K562 (cell line): Measurements from ENCODE around the gene EPGN. TPM values are rescaled to one million over a fixed set of nuclear protein-coding genes. Genes with fewer than 3 reads are reported as not detected.

Experiments
- CHAMP1 ChIP-seq: fragments of 450-650 bp; IDR thresholded peaks from 2 replicates; pipeline ENCODE4 v1.6.1; 2016; ENCODE audit warnings: mild to moderate bottlenecking
- CSDE1 ChIP-seq, 2 experiments: fragments of 450-650 bp; IDR thresholded peaks; 2 replicates each; pipeline ENCODE4 v1.6.1; 2016; ENCODE audit warnings: mild to moderate bottlenecking in 1 of 2
- FOSL1 ChIP-seq: fragments of 200-800 bp; sonication (Bioruptor generic); conservative IDR thresholded peaks from 2 replicates; pipeline ENCODE4 v1.6.1; 2016; ENCODE audit warnings: missing genetic modification characterization, missing compliant biosample characterization
- HDAC2 ChIP-seq: fragments of 450-650 bp; IDR thresholded peaks from 2 replicates; pipeline ENCODE4 v1.6.1; 2016; ENCODE audit warnings: mild to moderate bottlenecking
- MEF2A ChIP-seq: IDR thresholded peaks from 2 replicates; pipeline ENCODE4 v1.6.1; 2011; ENCODE audit warnings: low read depth, mild to moderate bottlenecking, low read length, moderate library complexity; ENCODE audit not compliant: control insufficient read depth
- MTA3 ChIP-seq: fragments of 450-650 bp; formaldehyde crosslinking; IDR thresholded peaks from 2 replicates; pipeline ENCODE4 v1.6.1; 2017; ENCODE audit warnings: mild to moderate bottlenecking, borderline replicate concordance
- NFE2 ChIP-seq: IDR thresholded peaks from 2 replicates; pipeline ENCODE4 v1.6.1; 2014; ENCODE audit warnings: antibody characterized with exemption, low read depth
- NFIC ChIP-seq: fragments of 450-650 bp; IDR thresholded peaks from 2 replicates; pipeline ENCODE4 v1.6.1; 2017; ENCODE audit warnings: mild to moderate bottlenecking, inconsistent platforms
- NFRKB ChIP-seq: fragments of 450-650 bp; IDR thresholded peaks from 2 replicates; pipeline ENCODE4 v1.6.1; 2016; ENCODE audit warnings: low read depth
- NR2F6 ChIP-seq: fragments of 450-650 bp; formaldehyde crosslinking; IDR thresholded peaks from 2 replicates; pipeline ENCODE4 v1.4.0; 2020; ENCODE audit warnings: mild to moderate bottlenecking
- NR3C1 ChIP-seq: sonication (generic); formaldehyde crosslinking; IDR thresholded peaks from 2 replicates; pipeline ENCODE4 v1.8.1; 2022; ENCODE audit warnings: missing genetic modification reagents
- PHF21A ChIP-seq: fragments of 450-650 bp; IDR thresholded peaks from 2 replicates; pipeline ENCODE4 v1.6.1; 2017; ENCODE audit warnings: low read depth, borderline replicate concordance
- PML ChIP-seq: IDR thresholded peaks from 2 replicates; pipeline ENCODE4 v1.6.1; 2012; ENCODE audit warnings: low read length, inconsistent platforms
- PYGO2 ChIP-seq: fragments of 450-650 bp; IDR thresholded peaks from 2 replicates; pipeline ENCODE4 v1.6.1; 2016; ENCODE audit warnings: mild to moderate bottlenecking, missing genetic modification characterization, moderate library complexity, missing compliant biosample characterization
- RFX5 ChIP-seq: IDR thresholded peaks from 2 replicates; pipeline ENCODE4 v1.6.1; 2011; ENCODE audit warnings: low read depth, mild to moderate bottlenecking, improper control_type of control experiment, low read length
- SAP30 ChIP-seq: fragments of 200-600 bp; sonication (generic); IDR thresholded peaks from 2 replicates; pipeline ENCODE4 v1.6.1; 2012; ENCODE audit warnings: borderline replicate concordance, low read depth, mild to moderate bottlenecking, moderate library complexity, low read length, control low read depth, inconsistent platforms; ENCODE audit not compliant: insufficient read depth, poor library complexity, severe bottlenecking
- SMAD2 ChIP-seq: fragments of 150-350 bp; IDR thresholded peaks from 2 replicates; pipeline ENCODE4 v1.6.1; 2014; ENCODE audit warnings: low read depth, mild to moderate bottlenecking, low read length
- SUPT5H ChIP-seq: fragments of 450-650 bp; IDR thresholded peaks from 2 replicates; pipeline ENCODE4 v1.6.1; 2016
- TCF3 ChIP-seq: sonication (generic); formaldehyde crosslinking; IDR thresholded peaks from 2 replicates; pipeline ENCODE4 v1.4.0; 2020; ENCODE audit warnings: mild to moderate bottlenecking, missing genetic modification reagents
- ZNF507 ChIP-seq: conservative IDR thresholded peaks from 2 replicates; pipeline ENCODE4 v1.6.1; 2017; ENCODE audit warnings: missing genetic modification characterization, missing compliant biosample characterization
- ZSCAN29 ChIP-seq: fragments of 450-650 bp; IDR thresholded peaks from 2 replicates; pipeline ENCODE4 v1.6.1; 2017
- polyA plus RNA-seq, 8 experiments: library from polyadenylated mRNA; depleted of rRNA in 4 of 8; stranded (reverse) in 5 of 8; unstranded in 3 of 8; fragments of >200 nt; fragmentation: Nextera tagmentation in 2 of 8; fragmentation: Illumina TruSeq in 1 of 8; extraction: Ambion mirVana in 2 of 8; extraction: Trizol in 1 of 8; gene quantifications; 2 replicates each; pipeline versions ENCODE4 v1.2.1 to v1.2.3, GENCODE V29; 2011 to 2014; ENCODE audit warnings: inconsistent platforms in 1 of 8, missing spikeins in 1 of 8
- total RNA-seq, 7 experiments: library from RNA; depleted of rRNA in 6 of 7; stranded (reverse); fragments of >200 nt in 6 of 7; fragmentation: Illumina TruSeq in 2 of 7; extraction: Trizol in 2 of 7; gene quantifications; 2 replicates each; pipeline versions ENCODE4 v1.2.1 to v1.2.3, GENCODE V29; 2011 to 2021; ENCODE audit warnings: low replicate concordance in 1 of 7
- TF ChIP-seq, protein P1 (sequence below): sonication (generic); formaldehyde crosslinking; IDR thresholded peaks from 2 replicates; pipeline ENCODE4 v1.8.0; 2022; ENCODE audit warnings: mild to moderate bottlenecking, low read depth, missing genetic modification reagents
- TF ChIP-seq, protein P2 (sequence below), 3 experiments: IDR thresholded peaks in 2 of 3; conservative IDR thresholded peaks in 1 of 3; 2 replicates each; pipeline ENCODE4 v1.5.1; 2011 to 2012; ENCODE audit warnings: low read length in 3 of 3, mild to moderate bottlenecking in 3 of 3, control low read depth in 2 of 3, improper control_type of control experiment in 1 of 3, inconsistent platforms in 1 of 3, low read depth in 1 of 3, mixed read lengths in 1 of 3, moderate library complexity in 1 of 3; ENCODE audit not compliant: insufficient read depth in 2 of 3

EPGN gene
- total and polyA plus RNA-seq, 9 of the 15 experiments (the other 6 are each of a cell fraction or from before 2014, with no cell fraction given): 0.10 to 0.56 TPM; not detected in 7

DNA sequence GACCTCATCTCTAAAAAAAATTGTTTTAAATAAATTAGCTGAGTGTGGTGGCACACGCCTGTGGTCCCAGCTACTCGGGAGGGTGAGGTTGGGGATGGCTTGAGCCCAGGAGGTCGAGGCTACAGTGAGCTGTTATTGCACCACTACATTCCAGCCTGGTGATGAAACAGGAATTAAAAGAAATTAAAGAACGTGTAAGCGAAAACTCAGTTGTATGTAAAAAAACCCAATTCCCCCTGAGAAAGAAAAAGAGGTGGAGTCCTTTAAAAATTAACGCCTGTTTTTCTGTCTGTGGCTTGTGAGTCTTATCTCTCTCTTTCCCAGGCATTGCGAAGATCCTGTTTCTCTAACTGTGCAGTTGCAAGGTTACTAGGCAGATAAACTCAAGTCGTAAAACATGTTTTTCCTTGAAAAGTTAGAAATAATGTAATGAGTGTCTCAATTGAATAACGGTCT, 22.1 kb downstream of the EPGN start (continued):
- TF ChIP-seq CHAMP1 (peak; percentile 48), NFIC (no peak), RFX5 (no peak; the same call in 1 of the 2 replicates), NFE2 (no peak), SAP30 (no peak), FOSL1 (tag) (no peak; the same call in 1 of the 2 replicates), PYGO2 (tag) (no peak), ZNF507 (tag) (no peak), PML (no peak), CSDE1 (IDR thresholded peaks at IDR 0.05) (no peak), MEF2A (no peak), NR2F6 (no peak), HDAC2 (0 out of 2 replicates have a peak, but pooled peaks have one; percentile 35), NFRKB (no peak), ZSCAN29 (no peak), MTA3 (no peak), NR3C1 (CRISPR knock-in tag) (no peak), PHF21A (no peak), TCF3 (CRISPR knock-in tag) (peak; percentile 77), SMAD2 (no peak), SUPT5H (no peak)
- TF ChIP-seq, protein P1, sequence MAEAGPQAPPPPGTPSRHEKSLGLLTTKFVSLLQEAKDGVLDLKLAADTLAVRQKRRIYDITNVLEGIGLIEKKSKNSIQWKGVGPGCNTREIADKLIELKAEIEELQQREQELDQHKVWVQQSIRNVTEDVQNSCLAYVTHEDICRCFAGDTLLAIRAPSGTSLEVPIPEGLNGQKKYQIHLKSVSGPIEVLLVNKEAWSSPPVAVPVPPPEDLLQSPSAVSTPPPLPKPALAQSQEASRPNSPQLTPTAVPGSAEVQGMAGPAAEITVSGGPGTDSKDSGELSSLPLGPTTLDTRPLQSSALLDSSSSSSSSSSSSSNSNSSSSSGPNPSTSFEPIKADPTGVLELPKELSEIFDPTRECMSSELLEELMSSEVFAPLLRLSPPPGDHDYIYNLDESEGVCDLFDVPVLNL (CRISPR knock-in tag): no peak
- TF ChIP-seq, protein P2, sequence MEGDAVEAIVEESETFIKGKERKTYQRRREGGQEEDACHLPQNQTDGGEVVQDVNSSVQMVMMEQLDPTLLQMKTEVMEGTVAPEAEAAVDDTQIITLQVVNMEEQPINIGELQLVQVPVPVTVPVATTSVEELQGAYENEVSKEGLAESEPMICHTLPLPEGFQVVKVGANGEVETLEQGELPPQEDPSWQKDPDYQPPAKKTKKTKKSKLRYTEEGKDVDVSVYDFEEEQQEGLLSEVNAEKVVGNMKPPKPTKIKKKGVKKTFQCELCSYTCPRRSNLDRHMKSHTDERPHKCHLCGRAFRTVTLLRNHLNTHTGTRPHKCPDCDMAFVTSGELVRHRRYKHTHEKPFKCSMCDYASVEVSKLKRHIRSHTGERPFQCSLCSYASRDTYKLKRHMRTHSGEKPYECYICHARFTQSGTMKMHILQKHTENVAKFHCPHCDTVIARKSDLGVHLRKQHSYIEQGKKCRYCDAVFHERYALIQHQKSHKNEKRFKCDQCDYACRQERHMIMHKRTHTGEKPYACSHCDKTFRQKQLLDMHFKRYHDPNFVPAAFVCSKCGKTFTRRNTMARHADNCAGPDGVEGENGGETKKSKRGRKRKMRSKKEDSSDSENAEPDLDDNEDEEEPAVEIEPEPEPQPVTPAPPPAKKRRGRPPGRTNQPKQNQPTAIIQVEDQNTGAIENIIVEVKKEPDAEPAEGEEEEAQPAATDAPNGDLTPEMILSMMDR (IDR thresholded peaks at IDR 0.05 in 2 of 3, conservative IDR thresholded peaks at IDR 0.05 in 1 of 3; ENCODE audit: insufficient read depth in 2 of 3, low read depth in 1 of 3, low read length in 3 of 3): no peak
